Keratinocyte (primary cell): ENCODE results near the gene OR6K2. TPM values are rescaled to one million over a fixed set of nuclear protein-coding genes. Genes with fewer than 3 reads are reported as not detected.

Experiments used
- DNase-seq: peaks from one replicate; pipeline ENCODE4 v3.0.0-alpha.2; 2011; ENCODE audit warnings: low read depth, missing footprints, low spot score
- FAIRE-seq: peaks from 2 replicates; lab custom pipeline; 2011; peaks lifted over from hg19 to GRCh38; lab: Jason Lieb, UNC
- H2AFZ ChIP-seq: 2 replicates; pipeline ENCODE4 v1.6.0; 2012; ENCODE audit warnings: low read length, control low read depth, inconsistent platforms; ENCODE audit not compliant: control insufficient read depth
- H3K27ac ChIP-seq: 2 replicates; pipeline ENCODE4 v1.5.1; 2011; ENCODE audit warnings: low read length; ENCODE audit not compliant: control insufficient read depth, insufficient read depth
- H3K27me3 ChIP-seq: 3 replicates; pipeline ENCODE4 v1.6.0; 2011; ENCODE audit warnings: low read length; ENCODE audit not compliant: control insufficient read depth, insufficient read depth; ENCODE audit errors: extremely low read depth
- H3K36me3 ChIP-seq, 2 experiments: 2 replicates in 1 of 2; 3 replicates in 1 of 2; pipeline ENCODE4 v1.5.1; 2011; ENCODE audit warnings: low read length in 2 of 2, mild to moderate bottlenecking in 1 of 2; ENCODE audit not compliant: control insufficient read depth in 2 of 2, insufficient read depth in 2 of 2; ENCODE audit errors: extremely low read depth in 1 of 2
- H3K4me1 ChIP-seq: 3 replicates; pipeline ENCODE4 v1.5.1; 2011; ENCODE audit warnings: low read length; ENCODE audit not compliant: control insufficient read depth, insufficient read depth; ENCODE audit errors: extremely low read depth
- H3K4me2 ChIP-seq: 3 replicates; pipeline ENCODE4 v1.6.0; 2011; ENCODE audit warnings: low read depth, low read length; ENCODE audit not compliant: control insufficient read depth, insufficient read depth; ENCODE audit errors: extremely low read depth
- H3K4me3 ChIP-seq, 3 experiments: fragments of 200-600 bp in 1 of 3; sonication (generic) in 1 of 3; 2 replicates in 2 of 3; 3 replicates in 1 of 3; pipeline ENCODE4 v1.5.1; 2011 to 2016; ENCODE audit warnings: low read length in 3 of 3, mild to moderate bottlenecking in 3 of 3, control low read depth in 2 of 3, inconsistent platforms in 1 of 3, low read depth in 1 of 3, mixed read lengths in 1 of 3, mixed run types in 1 of 3, moderate library complexity in 1 of 3; ENCODE audit not compliant: control insufficient read depth in 2 of 3, insufficient read depth in 2 of 3; ENCODE audit errors: extremely low read depth in 1 of 3
- H3K79me2 ChIP-seq: 2 replicates; pipeline ENCODE4 v1.6.0; 2012; ENCODE audit warnings: low read length; ENCODE audit not compliant: control insufficient read depth, insufficient read depth
- H3K9ac ChIP-seq: 3 replicates; pipeline ENCODE4 v1.6.0; 2011; ENCODE audit warnings: low read length; ENCODE audit not compliant: control insufficient read depth, insufficient read depth; ENCODE audit errors: extremely low read depth
- H3K9me1 ChIP-seq: 3 replicates; pipeline ENCODE4 v1.6.0; 2011; ENCODE audit warnings: low read length; ENCODE audit not compliant: control insufficient read depth, insufficient read depth; ENCODE audit errors: extremely low read depth
- H3K9me3 ChIP-seq: 2 replicates; pipeline ENCODE4 v1.5.1; 2012; ENCODE audit warnings: low read depth, low read length; ENCODE audit not compliant: control insufficient read depth
- H4K20me1 ChIP-seq: 3 replicates; pipeline ENCODE4 v1.6.0; 2011; ENCODE audit warnings: low read length; ENCODE audit not compliant: control insufficient read depth, insufficient read depth; ENCODE audit errors: extremely low read depth
- CTCF ChIP-seq, 3 experiments: IDR thresholded peaks in 1 of 3; conservative IDR thresholded peaks in 1 of 3; optimal IDR thresholded peaks in 1 of 3; 2 replicates in 2 of 3; 3 replicates in 1 of 3; pipeline versions ENCODE3 to v1.5.1; 2011; ENCODE audit warnings: low read length in 3 of 3, mild to moderate bottlenecking in 3 of 3, moderate library complexity in 2 of 3, control low read depth in 1 of 3, inconsistent platforms in 1 of 3; ENCODE audit not compliant: insufficient read depth in 2 of 3; ENCODE audit errors: extremely low read depth in 1 of 3
- EZH2 ChIP-seq: IDR thresholded peaks from one replicate; pipeline ENCODE4 v1.6.1; 2012; ENCODE audit warnings: inconsistent platforms, mild to moderate bottlenecking, low read length, moderate library complexity
- dilution Hi-C: fragments of 300-500 bp; cut with MboI; formaldehyde crosslinking; loops from one replicate; pipeline ENCODE4 v1.7.0; 2020; ENCODE audit warnings: low sequenced_read_pairs; ENCODE audit not compliant: extremely low pct_ligation_motif_present
- polyA plus RNA-seq, 5 experiments: library from polyadenylated mRNA; depleted of rRNA in 3 of 5; stranded (reverse) in 3 of 5; stranded (forward) in 1 of 5; unstranded in 1 of 5; fragments of >200 nt; gene quantifications; 1 replicate in 1 of 5; 2 replicates in 3 of 5; 3 replicates in 1 of 5; pipeline versions ENCODE4 v1.2.1 to v1.2.3, GENCODE V29; 2011 to 2012; ENCODE audit warnings: missing spikeins in 2 of 5, low read depth in 1 of 5, low replicate concordance in 1 of 5

Gene OR6K2
- polyA plus RNA-seq, 1 donor (not counting 4 experiments of a cell fraction or from before 2014, with no cell fraction given), result not detected

DNA sequence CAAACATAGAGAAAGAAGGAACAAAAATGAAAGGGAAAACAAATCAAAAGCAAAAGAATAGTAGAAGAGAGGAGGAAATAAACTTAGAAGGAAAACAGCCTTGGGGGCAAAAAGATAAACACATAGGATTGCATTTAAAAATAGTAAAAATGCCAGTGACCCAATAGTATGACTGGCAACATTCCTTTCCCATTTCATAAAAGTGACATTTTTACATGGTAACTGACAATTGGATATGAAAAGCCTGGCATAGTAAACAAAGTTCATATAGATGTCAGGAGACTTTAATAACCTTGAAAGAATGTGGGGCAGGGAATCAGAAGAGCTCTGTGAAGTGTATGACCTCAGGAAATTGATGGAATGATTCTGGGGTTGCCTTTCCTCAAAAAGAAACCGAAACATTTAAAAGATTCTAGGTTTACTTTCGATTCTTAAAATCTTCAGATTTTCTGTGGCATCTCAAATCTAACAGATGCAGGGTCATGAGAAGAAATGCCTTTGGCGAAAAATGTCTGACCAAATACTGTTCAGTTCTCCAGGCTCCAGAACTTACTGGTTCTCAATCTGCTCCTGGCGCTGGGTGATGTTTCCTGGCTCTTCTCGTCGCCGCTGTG is 47.6 kb downstream of the OR6K2 start:
- no peak overlapping the region for H3K27ac ChIP-seq
- H3K27me3 ChIP-seq, result no peaks in the 10 kb centered on the region
- no peaks in the 10 kb centered on the region for H3K36me3 ChIP-seq
- H3K9me3 ChIP-seq, result no peaks in the 10 kb centered on the region
- DNase-seq, result no peak
- no peaks in the 10 kb centered on the region for H4K20me1 ChIP-seq
- TF ChIP-seq CTCF (optimal IDR thresholded peaks at IDR 0.05 in 1 of 3, IDR thresholded peaks at IDR 0.05 in 1 of 3, conservative IDR thresholded peaks at IDR 0.05 in 1 of 3; ENCODE audit: extremely low read depth in 1 of 3, insufficient read depth in 2 of 3, low read length in 3 of 3) (no peak), EZH2 (no peak)
- H3K4me2 ChIP-seq, result no peak overlapping the region
- H3K9ac ChIP-seq, result no peak overlapping the region
- H3K9me1 ChIP-seq, result no peaks in the 10 kb centered on the region
- no peaks in the 10 kb centered on the region for H3K79me2 ChIP-seq
- no peak for FAIRE-seq
- no peak overlapping the region for H2AFZ ChIP-seq
- no peak overlapping the region for H3K4me3 ChIP-seq
- no peaks in the 10 kb centered on the region for H3K4me1 ChIP-seq
- dilution Hi-C loops, result no loop called here

Other genes starting within 250 kb of the OR6K2 start
- gene OR10K1, start 238.8 kb downstream of the OR6K2 start, polyA plus RNA-seq, result not detected in 3 replicates
- not detected in 3 replicates for gene OR10R2, start 228.4 kb downstream of the OR6K2 start, polyA plus RNA-seq
- gene OR6Y1, start 146.2 kb downstream of the OR6K2 start, polyA plus RNA-seq, result not detected in 3 replicates
- gene OR6P1, start 130.1 kb downstream of the OR6K2 start, polyA plus RNA-seq, result not detected in 3 replicates
- gene OR10X1, start 120.8 kb downstream of the OR6K2 start, polyA plus RNA-seq, result not detected in 3 replicates
- gene OR10Z1, start 95.4 kb downstream of the OR6K2 start, polyA plus RNA-seq, result not detected in 3 replicates
- not detected in 3 replicates for gene SPTA1, start 13.9 kb downstream of the OR6K2 start, polyA plus RNA-seq
- not detected in 3 replicates for gene OR6K3, start 20.1 kb upstream of the OR6K2 start, polyA plus RNA-seq
- gene OR6K6, start 54.1 kb upstream of the OR6K2 start, polyA plus RNA-seq, result not detected in 3 replicates
- not detected in 3 replicates for gene OR6N1, start 71.5 kb upstream of the OR6K2 start, polyA plus RNA-seq
- gene OR6N2, start 80.6 kb upstream of the OR6K2 start, polyA plus RNA-seq, result not detected in 3 replicates
- not detected in 3 replicates for gene MNDA, start 130.7 kb upstream of the OR6K2 start, polyA plus RNA-seq
- gene PYHIN1, start 230.9 kb upstream of the OR6K2 start, polyA plus RNA-seq, result 0.14 to 0.82 TPM (median 0.37 TPM) in 3 replicates